Coronary artery (tissue), 2 donors: Measurements from ENCODE around the gene HIVEP2.

Experiments used
- DNase-seq: peaks from one replicate; pipeline ENCODE4 v3.0.0-alpha.2; 2017; ENCODE audit warnings: low spot score
- H3K27ac ChIP-seq, 2 donors: fragments of 200-600 bp; sonication (generic); one replicate each; pipeline ENCODE4 v1.5.1; 2016 to 2019
- H3K4me3 ChIP-seq: fragments of 200-600 bp; sonication (generic); 2 replicates; pipeline ENCODE4 v1.5.1; 2016; ENCODE audit warnings: mild to moderate bottlenecking, moderate library complexity
- CTCF ChIP-seq: fragments of 200-600 bp; sonication (generic); IDR thresholded peaks from one replicate; pipeline ENCODE4 v1.5.1; 2019; ENCODE audit warnings: antibody characterized with exemption

The HIVEP2 gene

GRCh38 chr6:142929751-142930358, 15.1 kb downstream of the HIVEP2 start:
- no peak for TF ChIP-seq CTCF
- DNase-seq: no peak
- Histone ChIP-seq H3K27ac (no peak overlapping the region), H3K4me3 (no peak overlapping the region)

GRCh38 chr6:142927904-142928303, 17.1 kb downstream of the HIVEP2 start:
- DNase-seq: no peak
- no peak for TF ChIP-seq CTCF
- Histone ChIP-seq H3K27ac (no peak overlapping the region), H3K4me3 (peak overlapping the region; percentile 77)

- H3K4me3 ChIP-seq: peak overlapping the region; percentile 77
- DNase-seq: no peak
- no peak for TF ChIP-seq CTCF
- peak overlapping the region; percentile 93 to 94 for H3K27ac ChIP-seq
Measured at GRCh38 chr6:142927271-142927580, 17.8 kb downstream of the HIVEP2 start.

GRCh38 chr6:142926494-142927270, 18.3 kb downstream of the HIVEP2 start:
- DNase-seq: peak; percentile 89
- Histone ChIP-seq H3K4me3 (peak overlapping the region; percentile 77), H3K27ac (peak overlapping the region; percentile 93 to 94)
- no peak for TF ChIP-seq CTCF

- Histone ChIP-seq H3K4me3 (peak overlapping the region; percentile 77), H3K27ac (peak overlapping the region; percentile 93 to 94)
- no peak for DNase-seq
- TF ChIP-seq CTCF: no peak
Measured at GRCh38 chr6:142926177-142926493, 18.8 kb downstream of the HIVEP2 start.

- H3K27ac ChIP-seq: no peak overlapping the region
- no peak for DNase-seq
- no peak overlapping the region for H3K4me3 ChIP-seq
- no peak for TF ChIP-seq CTCF
Measured at GRCh38 chr6:142925575-142926110, 19.3 kb downstream of the HIVEP2 start.
